HepG2 (cell line): ENCODE results near the gene HYAL1. TPM values are rescaled to one million over a fixed set of nuclear protein-coding genes. Genes with fewer than 3 reads are reported as not detected.

Source experiments
- HMGA1 ChIP-seq: sonication (generic); formaldehyde crosslinking; conservative IDR thresholded peaks from 2 replicates; pipeline ENCODE4 v1.4.0; 2020; ENCODE audit warnings: missing genetic modification reagents
- MIXL1 ChIP-seq: IDR thresholded peaks from 2 replicates; pipeline ENCODE4 v1.6.1; 2016
- RBM22 ChIP-seq: fragments of 200-400 bp; formaldehyde crosslinking; optimal IDR thresholded peaks from 2 replicates; pipeline ENCODE3; 2017; ENCODE audit warnings: mild to moderate bottlenecking, low read length, moderate library complexity
- SIN3A ChIP-seq: IDR thresholded peaks from 2 replicates; pipeline ENCODE4 v1.6.1; 2011; ENCODE audit warnings: low read depth, mild to moderate bottlenecking, control low read depth, low read length, borderline replicate concordance
- TAF15 ChIP-seq: fragments of 200-400 bp; formaldehyde crosslinking; IDR thresholded peaks from one replicate; pipeline ENCODE4 v1.6.1; 2018; ENCODE audit warnings: mild to moderate bottlenecking, low read depth, low read length; ENCODE audit not compliant: poor library complexity, severe bottlenecking
- YY1 ChIP-seq: IDR thresholded peaks from 2 replicates; pipeline ENCODE4 v1.6.1; 2011; ENCODE audit warnings: low read length, low read depth, moderate library complexity, mild to moderate bottlenecking; ENCODE audit not compliant: insufficient read depth, insufficient replicate concordance
- ZEB1 ChIP-seq: IDR thresholded peaks from 2 replicates; pipeline ENCODE4 v1.6.1; 2012; ENCODE audit warnings: mild to moderate bottlenecking, low read depth, inconsistent platforms; ENCODE audit not compliant: insufficient replicate concordance
- ZNF263 ChIP-seq: sonication (generic); formaldehyde crosslinking; IDR thresholded peaks from 2 replicates; pipeline ENCODE4 v1.4.0; 2020; ENCODE audit warnings: missing genetic modification reagents
- ZNF282 ChIP-seq: fragments of 450-650 bp; IDR thresholded peaks from 2 replicates; pipeline ENCODE4 v1.6.1; 2018; ENCODE audit not compliant: partially characterized antibody
- ZNF567 ChIP-seq: sonication (generic); formaldehyde crosslinking; IDR thresholded peaks from 2 replicates; pipeline ENCODE4 v1.8.1; 2023; ENCODE audit warnings: mild to moderate bottlenecking, missing genetic modification reagents, borderline replicate concordance
- ZNF768 ChIP-seq: sonication (generic); formaldehyde crosslinking; IDR thresholded peaks from 2 replicates; pipeline ENCODE4 v1.4.0; 2020; ENCODE audit warnings: missing genetic modification reagents
- ZNF788 ChIP-seq: sonication (generic); formaldehyde crosslinking; IDR thresholded peaks from 2 replicates; pipeline ENCODE4 v1.5.0; 2020; ENCODE audit warnings: mild to moderate bottlenecking, missing genetic modification reagents, borderline replicate concordance
- ZNF790 ChIP-seq: sonication (generic); formaldehyde crosslinking; IDR thresholded peaks from 2 replicates; pipeline ENCODE4 v1.8.0; 2022; ENCODE audit warnings: missing genetic modification reagents, mild to moderate bottlenecking, borderline replicate concordance
- polyA plus RNA-seq, 8 experiments: library from polyadenylated mRNA; depleted of rRNA in 3 of 8; stranded (reverse) in 7 of 8; unstranded in 1 of 8; fragments of >200 nt; fragmentation: Illumina TruSeq in 4 of 8; extraction: Trizol in 4 of 8; gene quantifications; 2 replicates each; pipeline versions ENCODE4 v1.2.1 to v1.2.3, GENCODE V29; 2011 to 2016; ENCODE audit warnings: low read depth in 4 of 8, missing spikeins in 1 of 8, mixed read lengths in 1 of 8; ENCODE audit not compliant: insufficient read depth in 1 of 8
- total RNA-seq, 5 experiments: library from RNA; depleted of rRNA; stranded (reverse); fragments of >200 nt; fragmentation: Illumina TruSeq; extraction: Trizol; gene quantifications; 2 replicates each; pipeline ENCODE4 v1.2.3, GENCODE V29; 2016; ENCODE audit warnings: low read depth in 1 of 5
- TF ChIP-seq, protein P1 (sequence below): sonication (generic); formaldehyde crosslinking; IDR thresholded peaks from 2 replicates; pipeline ENCODE4 v1.4.0; 2020; ENCODE audit warnings: missing genetic modification reagents
- TF ChIP-seq, protein P2 (sequence below): sonication (generic); formaldehyde crosslinking; IDR thresholded peaks from 2 replicates; pipeline ENCODE4 v1.5.0; 2020; ENCODE audit warnings: missing genetic modification reagents
- TF ChIP-seq, protein P3 (sequence below): sonication (generic); formaldehyde crosslinking; IDR thresholded peaks from 2 replicates; pipeline ENCODE4 v1.8.0; 2023; ENCODE audit warnings: mild to moderate bottlenecking, missing genetic modification reagents
- TF ChIP-seq, protein P4 (sequence below): sonication (generic); formaldehyde crosslinking; IDR thresholded peaks from 2 replicates; pipeline ENCODE4 v1.5.1; 2020; ENCODE audit warnings: missing genetic modification reagents, mild to moderate bottlenecking, borderline replicate concordance

The HYAL1 gene
- total and polyA plus RNA-seq, 2 of the 13 experiments (the other 11 are each of a cell fraction or from before 2014, with no cell fraction given) = 76.5 to 193 TPM

DNA sequence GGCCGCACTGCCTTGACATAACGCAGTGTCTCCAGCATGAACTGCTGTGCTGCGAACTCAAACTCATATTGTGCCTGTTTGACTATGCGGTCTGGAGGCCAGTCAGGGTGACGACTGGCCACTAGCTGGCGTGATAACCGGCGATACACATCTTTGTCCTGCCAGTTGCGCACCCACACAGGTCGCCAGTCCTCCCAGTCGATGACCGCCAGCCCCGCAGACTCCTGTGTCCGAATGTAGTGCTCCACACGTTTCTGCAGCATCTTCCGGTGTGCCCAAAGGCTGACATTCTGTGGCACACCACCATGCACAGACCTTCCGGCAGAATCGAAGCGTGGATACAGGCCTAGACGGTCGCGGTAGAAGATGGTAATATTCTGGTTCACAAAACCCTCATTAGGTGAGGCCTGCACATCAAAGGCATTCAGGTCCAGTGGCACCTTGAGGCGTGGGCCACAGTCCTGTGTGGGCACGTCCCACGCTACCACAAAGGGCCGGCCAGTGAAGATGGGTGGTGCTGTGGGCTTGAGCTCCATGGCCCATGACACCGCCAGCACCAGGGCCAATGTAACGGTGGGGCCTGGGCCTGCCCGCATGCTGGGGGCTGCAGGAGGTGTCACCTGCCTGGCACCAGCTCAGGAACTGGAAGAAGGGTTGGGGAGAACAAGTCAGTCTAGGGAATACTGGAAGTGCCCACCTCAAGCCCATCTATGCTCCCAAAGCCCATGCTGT lies 16.7 kb upstream of the HYAL1 start (continued):
- TF ChIP-seq, protein P1, sequence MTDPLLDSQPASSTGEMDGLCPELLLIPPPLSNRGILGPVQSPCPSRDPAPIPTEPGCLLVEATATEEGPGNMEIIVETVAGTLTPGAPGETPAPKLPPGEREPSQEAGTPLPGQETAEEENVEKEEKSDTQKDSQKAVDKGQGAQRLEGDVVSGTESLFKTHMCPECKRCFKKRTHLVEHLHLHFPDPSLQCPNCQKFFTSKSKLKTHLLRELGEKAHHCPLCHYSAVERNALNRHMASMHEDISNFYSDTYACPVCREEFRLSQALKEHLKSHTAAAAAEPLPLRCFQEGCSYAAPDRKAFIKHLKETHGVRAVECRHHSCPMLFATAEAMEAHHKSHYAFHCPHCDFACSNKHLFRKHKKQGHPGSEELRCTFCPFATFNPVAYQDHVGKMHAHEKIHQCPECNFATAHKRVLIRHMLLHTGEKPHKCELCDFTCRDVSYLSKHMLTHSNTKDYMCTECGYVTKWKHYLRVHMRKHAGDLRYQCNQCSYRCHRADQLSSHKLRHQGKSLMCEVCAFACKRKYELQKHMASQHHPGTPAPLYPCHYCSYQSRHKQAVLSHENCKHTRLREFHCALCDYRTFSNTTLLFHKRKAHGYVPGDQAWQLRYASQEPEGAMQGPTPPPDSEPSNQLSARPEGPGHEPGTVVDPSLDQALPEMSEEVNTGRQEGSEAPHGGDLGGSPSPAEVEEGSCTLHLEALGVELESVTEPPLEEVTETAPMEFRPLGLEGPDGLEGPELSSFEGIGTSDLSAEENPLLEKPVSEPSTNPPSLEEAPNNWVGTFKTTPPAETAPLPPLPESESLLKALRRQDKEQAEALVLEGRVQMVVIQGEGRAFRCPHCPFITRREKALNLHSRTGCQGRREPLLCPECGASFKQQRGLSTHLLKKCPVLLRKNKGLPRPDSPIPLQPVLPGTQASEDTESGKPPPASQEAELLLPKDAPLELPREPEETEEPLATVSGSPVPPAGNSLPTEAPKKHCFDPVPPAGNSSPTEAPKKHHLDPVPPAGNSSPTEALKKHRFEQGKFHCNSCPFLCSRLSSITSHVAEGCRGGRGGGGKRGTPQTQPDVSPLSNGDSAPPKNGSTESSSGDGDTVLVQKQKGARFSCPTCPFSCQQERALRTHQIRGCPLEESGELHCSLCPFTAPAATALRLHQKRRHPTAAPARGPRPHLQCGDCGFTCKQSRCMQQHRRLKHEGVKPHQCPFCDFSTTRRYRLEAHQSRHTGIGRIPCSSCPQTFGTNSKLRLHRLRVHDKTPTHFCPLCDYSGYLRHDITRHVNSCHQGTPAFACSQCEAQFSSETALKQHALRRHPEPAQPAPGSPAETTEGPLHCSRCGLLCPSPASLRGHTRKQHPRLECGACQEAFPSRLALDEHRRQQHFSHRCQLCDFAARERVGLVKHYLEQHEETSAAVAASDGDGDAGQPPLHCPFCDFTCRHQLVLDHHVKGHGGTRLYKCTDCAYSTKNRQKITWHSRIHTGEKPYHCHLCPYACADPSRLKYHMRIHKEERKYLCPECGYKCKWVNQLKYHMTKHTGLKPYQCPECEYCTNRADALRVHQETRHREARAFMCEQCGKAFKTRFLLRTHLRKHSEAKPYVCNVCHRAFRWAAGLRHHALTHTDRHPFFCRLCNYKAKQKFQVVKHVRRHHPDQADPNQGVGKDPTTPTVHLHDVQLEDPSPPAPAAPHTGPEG = no peak
- TF ChIP-seq MIXL1 (CRISPR knock-in tag) (no peak), ZNF282 (no peak), SIN3A (0 out of 2 replicates have a peak, but pooled peaks have one; percentile 11), RBM22 (peak; percentile 15), ZNF263 (peak; percentile 74), ZNF768 (CRISPR knock-in tag) (0 out of 2 replicates have a peak, but pooled peaks have one; percentile 25), HMGA1 (CRISPR knock-in tag) (no peak), ZNF567 (no peak), TAF15 (no peak), YY1 (no peak), ZNF788 (CRISPR knock-in tag) (0 out of 2 replicates have a peak, but pooled peaks have one; percentile 13), ZEB1 (no peak), ZNF790 (CRISPR knock-in tag) (no peak)
- TF ChIP-seq, protein P2, sequence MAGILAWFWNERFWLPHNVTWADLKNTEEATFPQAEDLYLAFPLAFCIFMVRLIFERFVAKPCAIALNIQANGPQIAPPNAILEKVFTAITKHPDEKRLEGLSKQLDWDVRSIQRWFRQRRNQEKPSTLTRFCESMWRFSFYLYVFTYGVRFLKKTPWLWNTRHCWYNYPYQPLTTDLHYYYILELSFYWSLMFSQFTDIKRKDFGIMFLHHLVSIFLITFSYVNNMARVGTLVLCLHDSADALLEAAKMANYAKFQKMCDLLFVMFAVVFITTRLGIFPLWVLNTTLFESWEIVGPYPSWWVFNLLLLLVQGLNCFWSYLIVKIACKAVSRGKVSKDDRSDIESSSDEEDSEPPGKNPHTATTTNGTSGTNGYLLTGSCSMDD (CRISPR knock-in tag) = no peak
- TF ChIP-seq, protein P3, sequence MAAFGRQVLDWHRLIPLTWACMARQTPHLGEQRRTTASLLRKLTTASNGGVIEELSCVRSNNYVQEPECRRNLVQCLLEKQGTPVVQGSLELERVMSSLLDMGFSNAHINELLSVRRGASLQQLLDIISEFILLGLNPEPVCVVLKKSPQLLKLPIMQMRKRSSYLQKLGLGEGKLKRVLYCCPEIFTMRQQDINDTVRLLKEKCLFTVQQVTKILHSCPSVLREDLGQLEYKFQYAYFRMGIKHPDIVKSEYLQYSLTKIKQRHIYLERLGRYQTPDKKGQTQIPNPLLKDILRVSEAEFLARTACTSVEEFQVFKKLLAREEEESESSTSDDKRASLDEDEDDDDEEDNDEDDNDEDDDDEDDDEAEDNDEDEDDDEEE (CRISPR knock-in tag) = no peak
- TF ChIP-seq, protein P4, sequence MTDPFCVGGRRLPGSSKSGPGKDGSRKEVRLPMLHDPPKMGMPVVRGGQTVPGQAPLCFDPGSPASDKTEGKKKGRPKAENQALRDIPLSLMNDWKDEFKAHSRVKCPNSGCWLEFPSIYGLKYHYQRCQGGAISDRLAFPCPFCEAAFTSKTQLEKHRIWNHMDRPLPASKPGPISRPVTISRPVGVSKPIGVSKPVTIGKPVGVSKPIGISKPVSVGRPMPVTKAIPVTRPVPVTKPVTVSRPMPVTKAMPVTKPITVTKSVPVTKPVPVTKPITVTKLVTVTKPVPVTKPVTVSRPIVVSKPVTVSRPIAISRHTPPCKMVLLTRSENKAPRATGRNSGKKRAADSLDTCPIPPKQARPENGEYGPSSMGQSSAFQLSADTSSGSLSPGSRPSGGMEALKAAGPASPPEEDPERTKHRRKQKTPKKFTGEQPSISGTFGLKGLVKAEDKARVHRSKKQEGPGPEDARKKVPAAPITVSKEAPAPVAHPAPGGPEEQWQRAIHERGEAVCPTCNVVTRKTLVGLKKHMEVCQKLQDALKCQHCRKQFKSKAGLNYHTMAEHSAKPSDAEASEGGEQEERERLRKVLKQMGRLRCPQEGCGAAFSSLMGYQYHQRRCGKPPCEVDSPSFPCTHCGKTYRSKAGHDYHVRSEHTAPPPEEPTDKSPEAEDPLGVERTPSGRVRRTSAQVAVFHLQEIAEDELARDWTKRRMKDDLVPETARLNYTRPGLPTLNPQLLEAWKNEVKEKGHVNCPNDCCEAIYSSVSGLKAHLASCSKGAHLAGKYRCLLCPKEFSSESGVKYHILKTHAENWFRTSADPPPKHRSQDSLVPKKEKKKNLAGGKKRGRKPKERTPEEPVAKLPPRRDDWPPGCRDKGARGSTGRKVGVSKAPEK = no peak
